Stomach (tissue), 4 donors: Measurements from ENCODE around the gene B4GALNT1.
A peak's percentile ranks its signal among the peaks of the same experiment; 100 is the strongest.

ENCODE experiments used
- EP300 ChIP-seq: sonication (generic); formaldehyde crosslinking; IDR thresholded peaks from one replicate; pipeline ENCODE4 v1.6.1; 2017; ENCODE audit warnings: antibody characterized with exemption
- POLR2A ChIP-seq, 4 donors: fragments of 450-650 bp; IDR thresholded peaks; one replicate each; pipeline ENCODE4 v1.6.1; 2016; ENCODE audit warnings: antibody characterized with exemption in 4 of 4, control low read depth in 2 of 4, mild to moderate bottlenecking in 1 of 4, moderate library complexity in 1 of 4
- POLR2AphosphoS5 ChIP-seq, 3 donors: sonication (generic); formaldehyde crosslinking; IDR thresholded peaks; one replicate each; pipeline ENCODE4 v1.6.1; 2016; ENCODE audit warnings: antibody characterized with exemption in 3 of 3
- TF ChIP-seq, protein P1 (sequence below), 7 experiments: fragments of 450-650 bp in 4 of 7; fragments of 200-600 bp in 3 of 7; sonication (generic) in 3 of 7; IDR thresholded peaks; one replicate each; pipeline ENCODE4 v1.5.1; 2016 to 2019; ENCODE audit warnings: antibody characterized with exemption in 7 of 7, control low read depth in 2 of 7, mild to moderate bottlenecking in 1 of 7

DNA sequence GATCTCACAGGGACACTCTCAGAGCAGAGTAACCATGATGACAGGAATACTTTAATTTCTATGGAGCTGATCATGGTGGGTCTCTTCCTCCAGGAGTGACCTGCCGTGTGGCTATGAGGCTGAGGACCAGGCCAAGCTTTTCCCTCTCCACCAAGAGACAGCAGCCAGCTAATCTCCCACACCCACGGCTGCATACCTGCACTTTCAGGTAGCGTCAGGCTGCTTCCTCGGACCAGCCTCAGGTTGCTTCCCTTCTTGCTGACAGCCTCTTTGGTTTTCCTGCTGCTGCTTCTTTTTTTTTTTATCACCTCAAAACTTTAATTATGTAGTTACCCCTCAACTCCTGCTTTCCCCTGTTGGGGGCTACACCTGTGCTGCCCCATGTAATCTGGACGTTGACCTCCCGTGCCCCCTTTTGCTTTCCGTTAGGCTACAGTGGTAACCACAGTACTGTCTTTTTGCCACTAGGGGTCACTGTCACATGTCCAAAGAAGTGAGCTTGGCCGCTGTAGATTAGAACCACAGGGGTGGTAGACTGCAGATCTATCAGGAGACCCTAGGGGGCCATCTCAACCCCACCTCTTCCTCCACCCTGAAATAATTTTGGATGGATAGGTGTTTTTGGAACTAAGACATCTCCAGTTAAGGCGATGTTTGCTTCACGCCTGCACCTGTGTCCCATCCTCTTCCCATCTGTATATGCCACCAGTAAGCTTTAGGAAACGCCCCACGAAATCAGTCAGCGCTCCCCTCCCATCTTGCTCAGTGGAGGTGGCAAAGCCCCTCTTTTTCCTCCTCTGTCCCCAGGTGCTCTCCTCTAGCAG lies 49.8 kb downstream of the B4GALNT1 start:
- TF ChIP-seq, protein P1, sequence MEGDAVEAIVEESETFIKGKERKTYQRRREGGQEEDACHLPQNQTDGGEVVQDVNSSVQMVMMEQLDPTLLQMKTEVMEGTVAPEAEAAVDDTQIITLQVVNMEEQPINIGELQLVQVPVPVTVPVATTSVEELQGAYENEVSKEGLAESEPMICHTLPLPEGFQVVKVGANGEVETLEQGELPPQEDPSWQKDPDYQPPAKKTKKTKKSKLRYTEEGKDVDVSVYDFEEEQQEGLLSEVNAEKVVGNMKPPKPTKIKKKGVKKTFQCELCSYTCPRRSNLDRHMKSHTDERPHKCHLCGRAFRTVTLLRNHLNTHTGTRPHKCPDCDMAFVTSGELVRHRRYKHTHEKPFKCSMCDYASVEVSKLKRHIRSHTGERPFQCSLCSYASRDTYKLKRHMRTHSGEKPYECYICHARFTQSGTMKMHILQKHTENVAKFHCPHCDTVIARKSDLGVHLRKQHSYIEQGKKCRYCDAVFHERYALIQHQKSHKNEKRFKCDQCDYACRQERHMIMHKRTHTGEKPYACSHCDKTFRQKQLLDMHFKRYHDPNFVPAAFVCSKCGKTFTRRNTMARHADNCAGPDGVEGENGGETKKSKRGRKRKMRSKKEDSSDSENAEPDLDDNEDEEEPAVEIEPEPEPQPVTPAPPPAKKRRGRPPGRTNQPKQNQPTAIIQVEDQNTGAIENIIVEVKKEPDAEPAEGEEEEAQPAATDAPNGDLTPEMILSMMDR (IDR thresholded peaks at IDR 0.05), result peak in 5 of 7 experiments; percentile 92 to 96 (median 94)
- TF ChIP-seq POLR2A (IDR thresholded peaks at IDR 0.05) (no peak), EP300 (no peak), POLR2AphosphoS5 (IDR thresholded peaks at IDR 0.05) (peak in 1 of 3 donors; percentile 43)
